HEK293 (cell line): Measurements from ENCODE around the gene HDDC2.

ENCODE experiments used
- CTCF ChIA-PET: fragments of 350-600 bp; formaldehyde crosslinking; extraction: SDS; loops from one replicate; lab custom pipeline; 2021; ENCODE audit warnings: antibody characterized with exemption; lab: Yijun Ruan, JAX
- POLR2A ChIA-PET: fragments of 300-600 bp; formaldehyde crosslinking; extraction: SDS; loops from one replicate; lab custom pipeline; 2020; ENCODE audit warnings: antibody characterized with exemption, inconsistent platforms; lab: Yijun Ruan, JAX
- H3K27ac ChIP-seq: fragments of 200-500 bp; sonication (Bioruptor generic); 2 replicates; pipeline ENCODE4 v1.5.1; 2014; ENCODE audit warnings: low read depth, low read length, control low read depth, inconsistent platforms; ENCODE audit errors: extremely low read depth
- H3K36me3 ChIP-seq, 2 experiments: fragments of 200-500 bp in 1 of 2; sonication (Bioruptor generic) in 1 of 2; 1 replicate in 1 of 2; 2 replicates in 1 of 2; pipeline ENCODE4 v1.5.1; 2014 to 2017; ENCODE audit warnings: inconsistent platforms in 2 of 2, low read length in 2 of 2; ENCODE audit not compliant: control insufficient read depth in 2 of 2, insufficient read depth in 1 of 2
- H3K4me1 ChIP-seq: fragments of 200-500 bp; sonication (Bioruptor generic); 2 replicates; pipeline ENCODE4 v1.5.1; 2014; ENCODE audit warnings: mild to moderate bottlenecking, low read length, inconsistent platforms; ENCODE audit not compliant: control insufficient read depth, insufficient read depth
- H3K4me3 ChIP-seq: 2 replicates; pipeline ENCODE4 v1.5.1; 2011; ENCODE audit warnings: low read depth, mild to moderate bottlenecking, control low read depth, low read length, moderate library complexity
- H3K9me3 ChIP-seq: fragments of 200-500 bp; sonication (Bioruptor generic); 2 replicates; pipeline ENCODE4 v1.5.1; 2014; ENCODE audit warnings: low read depth, low read length, inconsistent platforms; ENCODE audit not compliant: control insufficient read depth, insufficient read depth
- HOXA7 ChIP-seq: sonication (generic); formaldehyde crosslinking; IDR thresholded peaks from 2 replicates; pipeline ENCODE4 v1.8.1; 2022; ENCODE audit warnings: missing genetic modification reagents, borderline replicate concordance
- KLF1 ChIP-seq: fragments of 450-650 bp; formaldehyde crosslinking; IDR thresholded peaks from 2 replicates; pipeline ENCODE4 v1.5.1; 2016; ENCODE audit warnings: missing biosample characterization, missing genetic modification characterization
- OVOL3 ChIP-seq: fragments of 450-650 bp; formaldehyde crosslinking; IDR thresholded peaks from 2 replicates; pipeline ENCODE4 v1.5.1; 2016; ENCODE audit warnings: missing biosample characterization, missing genetic modification characterization
- RBAK ChIP-seq: fragments of 450-650 bp; formaldehyde crosslinking; IDR thresholded peaks from 2 replicates; pipeline ENCODE4 v1.5.1; 2016; ENCODE audit warnings: missing biosample characterization, missing genetic modification characterization
- SCRT2 ChIP-seq: fragments of 450-650 bp; formaldehyde crosslinking; IDR thresholded peaks from 2 replicates; pipeline ENCODE4 v1.5.1; 2016; ENCODE audit warnings: missing biosample characterization, missing genetic modification characterization
- TRIM28 ChIP-seq: IDR thresholded peaks from 2 replicates; pipeline ENCODE4 v1.6.1; 2011; ENCODE audit warnings: low read length, control low read depth, borderline replicate concordance
- ZBTB8A ChIP-seq: fragments of 450-650 bp; formaldehyde crosslinking; IDR thresholded peaks from 2 replicates; pipeline ENCODE4 v1.5.1; 2016; ENCODE audit warnings: missing biosample characterization, missing genetic modification characterization
- ZFP69B ChIP-seq: fragments of 450-650 bp; formaldehyde crosslinking; IDR thresholded peaks from 2 replicates; pipeline ENCODE4 v1.5.1; 2016; ENCODE audit warnings: missing biosample characterization, missing genetic modification characterization
- ZNF221 ChIP-seq: fragments of 450-650 bp; formaldehyde crosslinking; IDR thresholded peaks from 2 replicates; pipeline ENCODE4 v1.5.1; 2017; ENCODE audit warnings: missing biosample characterization, missing genetic modification characterization, borderline replicate concordance
- ZNF292 ChIP-seq: fragments of 450-650 bp; formaldehyde crosslinking; IDR thresholded peaks from 2 replicates; pipeline ENCODE4 v1.5.1; 2016; ENCODE audit warnings: low read depth, missing biosample characterization, missing genetic modification characterization, borderline replicate concordance
- ZNF341 ChIP-seq: fragments of 450-650 bp; formaldehyde crosslinking; IDR thresholded peaks from 2 replicates; pipeline ENCODE4; 2016; ENCODE audit warnings: low read depth, missing biosample characterization, missing genetic modification characterization
- ZNF585B ChIP-seq: fragments of 450-650 bp; formaldehyde crosslinking; IDR thresholded peaks from 2 replicates; pipeline ENCODE4 v1.5.1; 2016; ENCODE audit warnings: missing biosample characterization, missing genetic modification characterization
- ZNF610 ChIP-seq: fragments of 450-650 bp; formaldehyde crosslinking; IDR thresholded peaks from 2 replicates; pipeline ENCODE4 v1.5.1; 2016; ENCODE audit warnings: missing biosample characterization, missing genetic modification characterization, borderline replicate concordance
- ZNF660 ChIP-seq: fragments of 450-650 bp; IDR thresholded peaks from 2 replicates; pipeline ENCODE4 v1.5.1; 2018; ENCODE audit warnings: missing biosample characterization, mild to moderate bottlenecking, missing genetic modification characterization
- ZNF670 ChIP-seq: fragments of 450-650 bp; formaldehyde crosslinking; IDR thresholded peaks from 2 replicates; pipeline ENCODE4 v1.5.1; 2016; ENCODE audit warnings: missing biosample characterization, missing genetic modification characterization, low read depth
- ZNF677 ChIP-seq: fragments of 450-650 bp; IDR thresholded peaks from 2 replicates; pipeline ENCODE4 v1.5.0; 2018; ENCODE audit warnings: missing biosample characterization, mild to moderate bottlenecking, missing genetic modification characterization, moderate library complexity
- ZNF76 ChIP-seq: fragments of 450-650 bp; formaldehyde crosslinking; IDR thresholded peaks from 2 replicates; pipeline ENCODE4; 2016; ENCODE audit warnings: low read depth, missing biosample characterization, missing genetic modification characterization, borderline replicate concordance
- ZNF792 ChIP-seq: fragments of 450-650 bp; formaldehyde crosslinking; IDR thresholded peaks from 2 replicates; pipeline ENCODE4 v1.5.1; 2016; ENCODE audit warnings: missing biosample characterization, missing genetic modification characterization
- ZSCAN16 ChIP-seq: fragments of 450-650 bp; formaldehyde crosslinking; IDR thresholded peaks from 2 replicates; pipeline ENCODE4 v1.5.1; 2016; ENCODE audit warnings: missing biosample characterization, missing genetic modification characterization
- TF ChIP-seq, protein P1 (sequence below): fragments of 450-650 bp; formaldehyde crosslinking; IDR thresholded peaks from 2 replicates; pipeline ENCODE4 v1.5.1; 2017; ENCODE audit warnings: missing biosample characterization, missing genetic modification characterization
- TF ChIP-seq, protein P2 (sequence below): fragments of 450-650 bp; formaldehyde crosslinking; IDR thresholded peaks from 2 replicates; pipeline ENCODE4 v1.5.1; 2017; ENCODE audit warnings: missing biosample characterization, missing genetic modification characterization
- TF ChIP-seq, protein P3 (sequence below): fragments of 450-650 bp; formaldehyde crosslinking; IDR thresholded peaks from 2 replicates; pipeline ENCODE4 v1.5.1; 2016; ENCODE audit warnings: missing biosample characterization, missing genetic modification characterization
- TF ChIP-seq, protein P4 (sequence below): fragments of 450-650 bp; formaldehyde crosslinking; IDR thresholded peaks from 2 replicates; pipeline ENCODE4 v1.5.1; 2016; ENCODE audit warnings: missing biosample characterization, missing genetic modification characterization
- TF ChIP-seq, protein P5 (sequence below): fragments of 450-650 bp; formaldehyde crosslinking; IDR thresholded peaks from 2 replicates; pipeline ENCODE4 v1.5.1; 2017; ENCODE audit warnings: missing biosample characterization, missing genetic modification characterization
- TF ChIP-seq, protein P6 (sequence below): fragments of 450-650 bp; formaldehyde crosslinking; IDR thresholded peaks from 2 replicates; pipeline ENCODE4 v1.5.1; 2016; ENCODE audit warnings: missing biosample characterization, missing genetic modification characterization

The HDDC2 gene

DNA sequence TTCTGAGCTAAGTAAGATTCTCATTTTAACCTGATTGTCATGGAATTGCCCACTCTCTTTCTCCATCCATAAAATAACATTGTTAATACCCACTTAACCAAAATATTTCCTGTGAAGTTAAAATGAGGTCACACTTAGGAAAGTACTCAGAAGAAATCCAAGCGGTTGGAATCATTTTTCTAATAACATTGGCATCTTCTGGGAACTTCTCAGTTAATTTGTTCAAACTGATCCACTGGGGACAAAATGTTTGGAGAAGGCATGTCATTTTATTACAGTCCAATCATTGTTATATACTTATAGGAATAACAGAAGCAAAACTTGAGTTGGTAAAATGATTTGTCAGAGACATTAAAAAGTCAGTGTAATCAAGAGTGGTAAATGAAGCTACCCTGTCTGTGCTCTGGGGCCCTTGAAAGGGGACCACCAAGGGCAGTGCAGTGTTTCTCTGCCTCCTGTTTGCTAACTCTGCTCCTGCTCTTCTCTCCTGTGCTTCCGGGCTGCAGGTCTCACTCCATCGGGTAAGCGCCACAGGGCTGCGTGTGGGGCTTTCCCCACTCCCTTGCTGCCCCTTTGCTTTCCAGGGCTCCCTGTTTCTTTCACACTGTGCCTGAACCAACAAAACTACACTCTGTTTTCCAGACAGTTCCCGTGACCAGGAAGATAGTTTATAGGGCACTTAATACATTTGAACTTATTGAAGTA is 50.1 kb downstream of the HDDC2 start (continued):
- TF ChIP-seq, protein P1, sequence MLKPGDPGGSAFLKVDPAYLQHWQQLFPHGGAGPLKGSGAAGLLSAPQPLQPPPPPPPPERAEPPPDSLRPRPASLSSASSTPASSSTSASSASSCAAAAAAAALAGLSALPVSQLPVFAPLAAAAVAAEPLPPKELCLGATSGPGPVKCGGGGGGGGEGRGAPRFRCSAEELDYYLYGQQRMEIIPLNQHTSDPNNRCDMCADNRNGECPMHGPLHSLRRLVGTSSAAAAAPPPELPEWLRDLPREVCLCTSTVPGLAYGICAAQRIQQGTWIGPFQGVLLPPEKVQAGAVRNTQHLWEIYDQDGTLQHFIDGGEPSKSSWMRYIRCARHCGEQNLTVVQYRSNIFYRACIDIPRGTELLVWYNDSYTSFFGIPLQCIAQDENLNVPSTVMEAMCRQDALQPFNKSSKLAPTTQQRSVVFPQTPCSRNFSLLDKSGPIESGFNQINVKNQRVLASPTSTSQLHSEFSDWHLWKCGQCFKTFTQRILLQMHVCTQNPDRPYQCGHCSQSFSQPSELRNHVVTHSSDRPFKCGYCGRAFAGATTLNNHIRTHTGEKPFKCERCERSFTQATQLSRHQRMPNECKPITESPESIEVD (tag by site-specific recombination): peak; percentile 54; the same call in 1 of the 2 replicates
- TF ChIP-seq RBAK: no peak
- no peak for TF ChIP-seq ZNF610 (tag by site-specific recombination)
- TF ChIP-seq ZNF660 (tag by site-specific recombination): 0 out of 2 replicates have a peak, but pooled peaks have one; percentile 25
- TF ChIP-seq, protein P2, sequence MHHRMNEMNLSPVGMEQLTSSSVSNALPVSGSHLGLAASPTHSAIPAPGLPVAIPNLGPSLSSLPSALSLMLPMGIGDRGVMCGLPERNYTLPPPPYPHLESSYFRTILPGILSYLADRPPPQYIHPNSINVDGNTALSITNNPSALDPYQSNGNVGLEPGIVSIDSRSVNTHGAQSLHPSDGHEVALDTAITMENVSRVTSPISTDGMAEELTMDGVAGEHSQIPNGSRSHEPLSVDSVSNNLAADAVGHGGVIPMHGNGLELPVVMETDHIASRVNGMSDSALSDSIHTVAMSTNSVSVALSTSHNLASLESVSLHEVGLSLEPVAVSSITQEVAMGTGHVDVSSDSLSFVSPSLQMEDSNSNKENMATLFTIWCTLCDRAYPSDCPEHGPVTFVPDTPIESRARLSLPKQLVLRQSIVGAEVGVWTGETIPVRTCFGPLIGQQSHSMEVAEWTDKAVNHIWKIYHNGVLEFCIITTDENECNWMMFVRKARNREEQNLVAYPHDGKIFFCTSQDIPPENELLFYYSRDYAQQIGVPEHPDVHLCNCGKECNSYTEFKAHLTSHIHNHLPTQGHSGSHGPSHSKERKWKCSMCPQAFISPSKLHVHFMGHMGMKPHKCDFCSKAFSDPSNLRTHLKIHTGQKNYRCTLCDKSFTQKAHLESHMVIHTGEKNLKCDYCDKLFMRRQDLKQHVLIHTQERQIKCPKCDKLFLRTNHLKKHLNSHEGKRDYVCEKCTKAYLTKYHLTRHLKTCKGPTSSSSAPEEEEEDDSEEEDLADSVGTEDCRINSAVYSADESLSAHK (tag by site-specific recombination): no peak
- TF ChIP-seq, all 188 proteins: peak for 5

DNA sequence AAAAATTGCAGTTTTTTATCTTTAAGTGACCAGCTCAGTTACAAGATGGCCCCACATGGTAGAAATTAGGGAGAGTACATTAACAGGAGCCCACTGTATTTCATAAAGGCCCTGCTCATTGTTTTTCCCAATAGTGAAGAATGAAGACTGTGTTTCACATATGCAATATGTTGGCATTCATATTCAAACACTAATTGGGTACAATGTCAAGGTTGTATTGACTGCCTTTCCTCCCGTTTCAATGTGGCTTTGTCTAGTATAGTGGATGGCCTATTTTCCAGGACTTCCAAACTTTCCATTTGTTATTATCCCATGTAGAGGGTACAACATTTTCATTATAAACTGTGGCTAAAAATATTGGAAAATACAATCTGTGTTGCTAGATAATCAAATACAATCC is 51.3 kb downstream of the HDDC2 start:
- TF ChIP-seq TRIM28: no peak
- TF ChIP-seq ZNF76: no peak
- TF ChIP-seq ZNF792: no peak
- TF ChIP-seq ZNF341 (tag by site-specific recombination): no peak
- TF ChIP-seq SCRT2 (tag by site-specific recombination): no peak

DNA sequence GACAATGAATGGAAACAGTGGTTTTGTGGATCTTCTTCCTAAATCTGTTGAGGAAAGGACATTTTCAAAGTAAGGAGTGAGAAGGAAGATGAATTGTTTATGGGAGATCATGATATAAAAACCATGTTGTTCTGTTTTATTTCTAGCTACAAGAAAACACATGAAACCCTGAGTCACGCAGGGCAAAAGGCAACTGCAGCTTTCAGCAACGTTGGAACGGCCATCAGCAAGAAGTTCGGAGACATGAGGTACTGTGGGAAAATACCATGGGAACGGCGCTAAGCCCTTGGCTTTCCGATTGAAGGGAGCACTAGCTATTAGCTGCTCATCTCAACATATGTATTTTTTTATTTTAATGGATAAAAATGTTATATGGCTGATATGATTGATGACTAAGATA is 53.6 kb downstream of the HDDC2 start:
- no peaks in the 10 kb centered on the region for H3K9me3 ChIP-seq
- POLR2A ChIA-PET: no interaction called here
- CTCF ChIA-PET: interaction anchor here (0.7 to 1.3 kb wide), 3 partner anchors 10 to 377 kb away, joined by 3 to 5 read pairs (median 3); no protein-coding TSS in a partner anchor
- TF ChIP-seq HOXA7 (CRISPR knock-in tag) (no peak), ZBTB8A (tag by site-specific recombination) (no peak), ZNF670 (tag by site-specific recombination) (no peak), KLF1 (tag by site-specific recombination) (no peak), ZNF292 (no peak), OVOL3 (tag by site-specific recombination) (no peak), ZSCAN16 (tag by site-specific recombination) (no peak), ZFP69B (tag by site-specific recombination) (no peak), ZNF585B (tag by site-specific recombination) (no peak), ZNF677 (no peak), ZNF221 (tag by site-specific recombination) (no peak)
- TF ChIP-seq, protein P3, sequence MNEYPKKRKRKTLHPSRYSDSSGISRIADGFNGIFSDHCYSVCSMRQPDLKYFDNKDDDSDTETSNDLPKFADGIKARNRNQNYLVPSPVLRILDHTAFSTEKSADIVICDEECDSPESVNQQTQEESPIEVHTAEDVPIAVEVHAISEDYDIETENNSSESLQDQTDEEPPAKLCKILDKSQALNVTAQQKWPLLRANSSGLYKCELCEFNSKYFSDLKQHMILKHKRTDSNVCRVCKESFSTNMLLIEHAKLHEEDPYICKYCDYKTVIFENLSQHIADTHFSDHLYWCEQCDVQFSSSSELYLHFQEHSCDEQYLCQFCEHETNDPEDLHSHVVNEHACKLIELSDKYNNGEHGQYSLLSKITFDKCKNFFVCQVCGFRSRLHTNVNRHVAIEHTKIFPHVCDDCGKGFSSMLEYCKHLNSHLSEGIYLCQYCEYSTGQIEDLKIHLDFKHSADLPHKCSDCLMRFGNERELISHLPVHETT (tag by site-specific recombination): no peak
- TF ChIP-seq, protein P4, sequence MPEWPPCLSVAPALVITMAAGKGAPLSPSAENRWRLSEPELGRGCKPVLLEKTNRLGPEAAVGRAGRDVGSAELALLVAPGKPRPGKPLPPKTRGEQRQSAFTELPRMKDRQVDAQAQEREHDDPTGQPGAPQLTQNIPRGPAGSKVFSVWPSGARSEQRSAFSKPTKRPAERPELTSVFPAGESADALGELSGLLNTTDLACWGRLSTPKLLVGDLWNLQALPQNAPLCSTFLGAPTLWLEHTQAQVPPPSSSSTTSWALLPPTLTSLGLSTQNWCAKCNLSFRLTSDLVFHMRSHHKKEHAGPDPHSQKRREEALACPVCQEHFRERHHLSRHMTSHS (tag by site-specific recombination): no peak
- TF ChIP-seq, protein P5, sequence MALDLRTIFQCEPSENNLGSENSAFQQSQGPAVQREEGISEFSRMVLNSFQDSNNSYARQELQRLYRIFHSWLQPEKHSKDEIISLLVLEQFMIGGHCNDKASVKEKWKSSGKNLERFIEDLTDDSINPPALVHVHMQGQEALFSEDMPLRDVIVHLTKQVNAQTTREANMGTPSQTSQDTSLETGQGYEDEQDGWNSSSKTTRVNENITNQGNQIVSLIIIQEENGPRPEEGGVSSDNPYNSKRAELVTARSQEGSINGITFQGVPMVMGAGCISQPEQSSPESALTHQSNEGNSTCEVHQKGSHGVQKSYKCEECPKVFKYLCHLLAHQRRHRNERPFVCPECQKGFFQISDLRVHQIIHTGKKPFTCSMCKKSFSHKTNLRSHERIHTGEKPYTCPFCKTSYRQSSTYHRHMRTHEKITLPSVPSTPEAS (tag by site-specific recombination): no peak
- TF ChIP-seq, protein P6, sequence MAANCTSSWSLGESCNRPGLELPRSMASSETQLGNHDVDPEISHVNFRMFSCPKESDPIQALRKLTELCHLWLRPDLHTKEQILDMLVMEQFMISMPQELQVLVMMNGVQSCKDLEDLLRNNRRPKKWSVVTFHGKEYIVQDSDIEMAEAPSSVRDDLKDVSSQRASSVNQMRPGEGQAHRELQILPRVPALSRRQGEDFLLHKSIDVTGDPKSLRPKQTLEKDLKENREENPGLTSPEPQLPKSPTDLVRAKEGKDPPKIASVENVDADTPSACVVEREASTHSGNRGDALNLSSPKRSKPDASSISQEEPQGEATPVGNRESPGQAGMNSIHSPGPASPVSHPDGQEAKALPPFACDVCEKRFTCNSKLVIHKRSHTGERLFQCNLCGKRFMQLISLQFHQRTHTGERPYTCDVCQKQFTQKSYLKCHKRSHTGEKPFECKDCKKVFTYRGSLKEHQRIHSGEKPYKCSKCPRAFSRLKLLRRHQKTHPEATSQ (tag by site-specific recombination): no peak

More for the DNA sequence above, 51.3 kb downstream of the HDDC2 start:
- Histone ChIP-seq H3K36me3 (no peaks in the 10 kb centered on the region), H3K4me3 (no peak overlapping the region), H3K9me3 (no peaks in the 10 kb centered on the region), H3K4me1 (peaks cover 5% of the 10 kb centered on the region; the same call in 1 of the 2 replicates), H3K27ac (no peak overlapping the region)
- POLR2A ChIA-PET: no interaction called here
- CTCF ChIA-PET: interaction anchor here (1.3 to 1.8 kb wide), 2 partner anchors 58 to 97 kb away, joined by 3 to 7 read pairs; partner anchors contain the start of gene TPD52L1

More for the DNA sequence above, 53.6 kb downstream of the HDDC2 start:
- Histone ChIP-seq H3K4me1 (peaks cover 7% of the 10 kb centered on the region; the same call in 1 of the 2 replicates), H3K36me3 (no peaks in the 10 kb centered on the region), H3K27ac (no peak overlapping the region), H3K4me3 (no peak overlapping the region)
